Measurements from ENCODE around the gene RGS9. TPM values are rescaled to one million over a fixed set of nuclear protein-coding genes. Genes with fewer than 3 reads are reported as not detected.

Gene RGS9
- total and polyA plus RNA-seq, 2 of the 13 experiments (the other 11 are each of a cell fraction or from before 2014, with no cell fraction given): 0.44 to 0.74 TPM

DNA sequence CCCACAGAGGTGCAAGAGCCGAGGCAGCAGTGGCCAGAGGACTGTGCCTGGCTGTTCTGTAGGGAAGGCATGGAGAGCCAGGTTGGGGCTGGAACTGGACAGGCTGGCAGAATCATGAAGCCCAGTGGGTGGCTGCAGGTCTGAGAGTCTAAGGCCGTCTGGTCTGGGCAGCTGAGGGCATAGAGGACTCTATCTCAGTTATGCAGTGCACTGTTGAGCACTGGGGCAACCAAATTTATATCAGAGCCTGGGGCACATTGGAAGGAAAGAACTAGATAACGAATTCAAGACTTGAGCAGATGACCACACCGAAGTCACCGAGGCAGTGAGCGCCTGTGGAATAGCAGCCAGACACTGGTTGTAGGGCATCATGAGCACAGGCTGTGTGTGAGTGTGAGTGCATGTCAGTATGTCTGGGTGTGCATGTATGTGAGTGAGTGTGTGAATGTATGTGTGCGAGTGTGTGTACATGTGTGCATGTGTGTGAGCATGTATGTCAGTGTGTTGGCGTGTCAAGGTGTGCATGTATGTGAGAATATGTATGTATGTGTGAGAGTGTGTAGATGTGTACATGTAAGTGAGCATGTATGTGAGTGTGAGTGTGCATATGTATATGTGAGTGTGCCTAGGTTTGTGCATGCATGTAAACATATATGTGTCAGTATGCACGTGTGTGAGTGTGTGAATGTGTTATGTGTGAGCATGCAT is 37.0 kb downstream of the RGS9 start (continued):
- TF ChIP-seq ZNF660 (CRISPR knock-in tag; IDR thresholded peaks at IDR 0.05; ENCODE audit: borderline replicate concordance, low read depth) (no peak), ZNF589 (CRISPR knock-in tag; conservative IDR thresholded peaks at IDR 0.05) (no peak), ZZZ3 (CRISPR knock-in tag; IDR thresholded peaks at IDR 0.05; ENCODE audit: borderline replicate concordance) (no peak), TCF7 (IDR thresholded peaks at IDR 0.05; ENCODE audit: low read depth) (no peak)

DNA sequence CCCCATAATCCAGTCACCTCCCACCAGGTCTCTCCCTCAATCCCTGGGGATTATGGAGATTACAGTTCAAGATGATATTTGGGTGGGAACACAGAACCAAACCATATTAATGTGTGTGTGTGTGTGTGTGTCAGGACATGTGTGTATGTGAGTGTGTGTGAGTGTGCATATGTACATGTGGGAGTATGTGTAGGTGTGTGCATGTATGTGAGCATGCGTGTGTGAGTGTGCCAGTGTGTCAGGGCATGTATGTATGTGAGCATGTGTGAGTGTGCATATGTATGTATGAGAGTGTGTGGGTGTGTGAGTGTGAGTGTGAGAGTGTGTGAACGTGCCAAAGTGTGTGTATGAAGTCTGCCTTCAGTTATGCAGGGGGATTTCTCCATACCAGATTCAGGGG is 37.8 kb downstream of the RGS9 start:
- Histone ChIP-seq H3K36me3 (replicated peaks in 1 of 2; ENCODE audit: control insufficient read depth in 1 of 2, insufficient read depth in 2 of 2, low read length in 2 of 2) (no peaks in the 10 kb centered on the region), H3K27ac (ENCODE audit: extremely low read length, insufficient read depth, low read length) (no peak overlapping the region), H3K79me2 (ENCODE audit: insufficient read depth, low read length) (no peaks in the 10 kb centered on the region), H4K20me1 (ENCODE audit: insufficient read depth, low read length) (no peaks in the 10 kb centered on the region), H3K9me3 (ENCODE audit: low read length) (no peaks in the 10 kb centered on the region), H3K4me3 (replicated peaks in 1 of 3; ENCODE audit: insufficient read depth in 1 of 3, low read depth in 2 of 3, low read length in 3 of 3) (no peak overlapping the region), H3K4me1 (ENCODE audit: insufficient read depth, low read length) (no peaks in the 10 kb centered on the region), H3K27me3 (ENCODE audit: control insufficient read depth in 1 of 2, insufficient read depth in 2 of 2, low read length in 2 of 2) (peaks cover 0 to 10% of the 10 kb centered on the region in 2 experiments; a peak in 1 of 5 replicates), H3K4me2 (ENCODE audit: low read depth, low read length) (no peak overlapping the region), H2AFZ (ENCODE audit: low read length) (no peak overlapping the region), H3K9ac (ENCODE audit: insufficient read depth, low read depth, low read length) (no peak overlapping the region)
- TF ChIP-seq ZNF431 (CRISPR knock-in tag; IDR thresholded peaks at IDR 0.05; ENCODE audit: borderline replicate concordance, low read depth): no peak
- TF ChIP-seq HNF4A (CRISPR knock-in tag; IDR thresholded peaks at IDR 0.05): no peak
- TF ChIP-seq ZFP90 (CRISPR knock-in tag; IDR thresholded peaks at IDR 0.05; ENCODE audit: borderline replicate concordance): no peak
- TF ChIP-seq PLRG1 (conservative IDR thresholded peaks at IDR 0.05): no peak
- TF ChIP-seq, protein P1, sequence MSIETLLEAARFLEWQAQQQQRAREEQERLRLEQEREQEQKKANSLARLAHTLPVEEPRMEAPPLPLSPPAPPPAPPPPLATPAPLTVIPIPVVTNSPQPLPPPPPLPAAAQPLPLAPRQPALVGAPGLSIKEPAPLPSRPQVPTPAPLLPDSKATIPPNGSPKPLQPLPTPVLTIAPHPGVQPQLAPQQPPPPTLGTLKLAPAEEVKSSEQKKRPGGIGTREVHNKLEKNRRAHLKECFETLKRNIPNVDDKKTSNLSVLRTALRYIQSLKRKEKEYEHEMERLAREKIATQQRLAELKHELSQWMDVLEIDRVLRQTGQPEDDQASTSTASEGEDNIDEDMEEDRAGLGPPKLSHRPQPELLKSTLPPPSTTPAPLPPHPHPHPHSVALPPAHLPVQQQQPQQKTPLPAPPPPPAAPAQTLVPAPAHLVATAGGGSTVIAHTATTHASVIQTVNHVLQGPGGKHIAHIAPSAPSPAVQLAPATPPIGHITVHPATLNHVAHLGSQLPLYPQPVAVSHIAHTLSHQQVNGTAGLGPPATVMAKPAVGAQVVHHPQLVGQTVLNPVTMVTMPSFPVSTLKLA (IDR thresholded peaks at IDR 0.05): peak; percentile 41; the same call in 1 of the 2 replicates
- TF ChIP-seq ZNF160 (CRISPR knock-in tag; IDR thresholded peaks at IDR 0.05): no peak
- TF ChIP-seq, protein P2, sequence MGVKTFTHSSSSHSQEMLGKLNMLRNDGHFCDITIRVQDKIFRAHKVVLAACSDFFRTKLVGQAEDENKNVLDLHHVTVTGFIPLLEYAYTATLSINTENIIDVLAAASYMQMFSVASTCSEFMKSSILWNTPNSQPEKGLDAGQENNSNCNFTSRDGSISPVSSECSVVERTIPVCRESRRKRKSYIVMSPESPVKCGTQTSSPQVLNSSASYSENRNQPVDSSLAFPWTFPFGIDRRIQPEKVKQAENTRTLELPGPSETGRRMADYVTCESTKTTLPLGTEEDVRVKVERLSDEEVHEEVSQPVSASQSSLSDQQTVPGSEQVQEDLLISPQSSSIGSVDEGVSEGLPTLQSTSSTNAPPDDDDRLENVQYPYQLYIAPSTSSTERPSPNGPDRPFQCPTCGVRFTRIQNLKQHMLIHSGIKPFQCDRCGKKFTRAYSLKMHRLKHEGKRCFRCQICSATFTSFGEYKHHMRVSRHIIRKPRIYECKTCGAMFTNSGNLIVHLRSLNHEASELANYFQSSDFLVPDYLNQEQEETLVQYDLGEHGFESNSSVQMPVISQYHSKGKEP (CRISPR knock-in tag; IDR thresholded peaks at IDR 0.05): no peak
- FAIRE-seq (no peak), DNase-seq (ENCODE audit: low spot score) (no peak), ATAC-seq (no peak)
- POLR2A ChIA-PET: no interaction called here
- in situ Hi-C loops (cut with HindIII; ENCODE audit: extremely low pct_ligation_motif_present, low pct_unique_long_range_greater_than_20kb): no loop called here
- BruUV-seq (replicated peaks): no TSS peak
- intact Hi-C loops (cut with micrococcal nuclease; ENCODE audit: unreplicated experiment): no loop called here
- CTCF ChIA-PET (ENCODE audit: low intra/inter-chr PET ratio, low total read pairs): no interaction called here
- 47% methylated on average over 2 of the region's 2 CpGs for WGBS (ENCODE audit: low lambda C conversion rate)

All from HepG2 (cell line).